GM18499 (cell line): Measurements from ENCODE around the gene ST8SIA4.
"Not testable (repeated sequence)": the region's sequence is repeated elsewhere in the genome, so short reads cannot be mapped to it uniquely, and the experiment has no call there.

Experiments used
- ATAC-seq: cut with Tn5 transposase; IDR thresholded peaks from one replicate; pipeline ENCODE4 v1.9.1; 2021; ENCODE audit warnings: moderate number of reproducible peaks; ENCODE audit not compliant: insufficient read depth, unreplicated experiment

ST8SIA4 gene

DNA sequence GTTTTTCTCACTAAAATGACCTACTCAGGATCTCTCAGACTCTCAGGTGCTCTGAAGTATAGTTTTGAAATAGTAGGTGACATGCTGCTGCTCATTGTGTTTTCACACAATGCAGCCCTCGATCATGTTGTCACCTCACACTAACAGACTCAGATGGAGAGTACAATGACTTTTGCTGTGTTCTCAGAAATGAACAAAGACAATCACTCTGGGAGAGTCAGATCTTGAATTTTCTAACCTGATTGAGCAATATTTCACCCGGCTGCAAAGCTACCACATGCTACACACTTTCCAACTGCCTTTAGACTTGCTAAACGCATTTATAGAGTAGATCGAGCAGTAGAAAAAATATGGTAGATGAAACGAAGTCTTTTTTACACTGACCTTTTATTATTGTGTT is 113.4 kb downstream of the ST8SIA4 start:
- ATAC-seq: no peak

- ATAC-seq: no peak
Observed at GRCh38 chr5:100788417-100788816, 114.7 kb downstream of the ST8SIA4 start.

DNA sequence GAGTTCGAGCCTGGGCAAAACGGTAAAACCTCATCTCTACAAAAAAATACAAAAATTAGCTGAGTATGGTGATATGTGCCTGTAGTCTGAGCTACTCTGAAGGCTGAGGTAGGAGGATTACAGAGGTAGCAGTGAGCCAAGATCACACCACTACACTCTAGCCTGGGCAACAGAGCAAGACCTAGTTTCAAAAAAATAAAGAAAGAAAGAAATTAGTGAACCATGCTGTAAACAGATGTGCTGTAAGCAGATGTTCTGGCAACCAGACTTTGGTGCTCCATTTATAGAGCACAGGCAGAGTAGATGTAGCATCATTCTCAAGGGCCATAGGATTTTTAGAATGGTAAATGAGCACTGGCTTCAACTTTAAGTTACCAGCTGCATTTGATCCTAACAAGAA is 115.4 kb downstream of the ST8SIA4 start:
- ATAC-seq: peak; percentile 88

GRCh38 chr5:100785536-100785935 is 117.5 kb downstream of the ST8SIA4 start:
- ATAC-seq: not testable (repeated sequence)

DNA sequence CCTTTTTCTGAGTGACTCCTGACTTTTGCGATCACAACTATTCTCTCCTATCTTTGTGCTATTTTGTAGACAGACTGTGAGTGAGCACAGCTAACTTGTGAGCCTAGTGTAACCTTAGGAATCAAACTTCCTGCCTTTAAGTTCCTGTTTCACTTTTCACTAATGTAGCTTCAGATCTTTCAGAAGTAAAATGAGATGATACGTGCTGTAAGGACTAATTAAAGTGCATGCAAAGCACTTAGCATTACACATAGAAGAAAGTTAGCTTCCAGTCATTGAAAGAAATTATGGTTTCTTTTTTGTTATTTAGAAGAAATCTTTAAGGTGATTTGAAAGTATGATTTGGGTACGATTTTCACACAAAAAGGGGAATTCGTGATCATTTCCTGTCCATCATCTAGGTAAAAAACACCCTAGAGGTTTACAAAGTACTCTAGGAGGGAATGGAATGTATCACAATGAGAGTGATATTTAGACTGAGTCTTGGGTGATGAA is 122.7 kb downstream of the ST8SIA4 start:
- ATAC-seq: peak; percentile 47

- no peak for ATAC-seq
Observed at GRCh38 chr5:100779669-100780375, 123.3 kb downstream of the ST8SIA4 start.

DNA sequence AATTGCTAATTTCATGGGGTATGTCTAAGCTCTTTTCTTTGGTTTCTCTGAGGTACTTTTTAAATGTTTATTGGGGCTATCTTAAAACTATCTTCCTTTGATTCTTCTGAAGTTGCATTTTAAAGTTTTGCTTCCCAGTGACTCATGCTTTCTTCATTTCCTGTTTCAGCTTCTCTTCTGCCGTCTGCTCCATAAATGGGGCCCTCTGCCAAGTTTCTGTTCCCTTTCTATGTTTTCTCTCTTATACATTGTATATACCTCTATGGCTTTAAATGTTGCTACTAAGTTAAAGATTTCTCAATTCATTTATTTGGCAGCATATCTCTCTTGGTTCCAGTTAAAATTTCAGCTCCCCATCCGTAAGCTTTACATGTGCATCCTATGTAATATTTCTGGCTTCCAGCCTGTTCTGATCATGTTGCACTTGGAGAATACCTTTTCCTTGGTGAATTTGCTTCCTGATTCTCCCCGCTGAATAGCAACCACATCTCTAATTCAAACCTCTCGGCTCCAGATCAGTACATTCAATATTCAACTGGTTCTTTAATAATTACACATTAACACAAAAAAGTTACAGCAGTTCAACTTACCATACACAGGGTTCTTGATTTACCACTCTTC is 125.3 kb downstream of the ST8SIA4 start:
- ATAC-seq: peak; percentile 88

DNA sequence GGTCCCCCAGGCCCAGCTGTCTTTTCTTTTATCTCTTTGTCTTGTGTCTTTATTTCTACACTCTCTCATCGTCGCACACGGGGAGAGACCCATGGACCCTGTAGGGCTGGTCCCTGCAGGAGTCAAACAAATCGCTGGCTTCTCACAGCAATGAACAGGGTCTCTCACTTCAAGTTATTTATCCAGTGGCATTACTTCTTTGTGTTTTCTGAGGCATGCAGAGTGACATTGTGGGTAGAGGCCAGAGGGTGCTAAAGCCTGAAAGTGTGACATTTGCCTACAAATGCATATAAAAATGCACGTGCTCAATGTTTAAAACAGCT is 127.6 kb downstream of the ST8SIA4 start:
- no peak for ATAC-seq

GRCh38 chr5:100772548-100772947 is 130.5 kb downstream of the ST8SIA4 start:
- ATAC-seq: no peak

DNA sequence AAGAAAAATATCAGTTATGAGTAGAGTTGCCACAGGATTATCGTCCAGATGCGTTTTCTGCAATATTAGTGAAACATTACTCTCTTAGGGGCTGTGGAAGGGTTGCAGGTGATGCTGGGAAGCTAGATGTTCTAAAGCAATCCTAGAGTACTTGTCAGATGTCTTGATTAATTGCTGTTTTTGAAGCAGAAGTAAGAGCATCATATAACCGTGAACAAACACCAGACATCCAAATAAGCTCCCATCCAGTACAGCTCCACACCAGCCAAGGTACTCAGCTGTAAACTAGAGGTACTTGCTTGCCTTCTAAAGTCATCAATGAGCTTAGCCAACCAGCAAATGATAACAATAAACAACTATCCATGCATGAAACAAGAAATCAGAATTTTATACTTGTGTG is 131.1 kb downstream of the ST8SIA4 start:
- ATAC-seq: no peak

DNA sequence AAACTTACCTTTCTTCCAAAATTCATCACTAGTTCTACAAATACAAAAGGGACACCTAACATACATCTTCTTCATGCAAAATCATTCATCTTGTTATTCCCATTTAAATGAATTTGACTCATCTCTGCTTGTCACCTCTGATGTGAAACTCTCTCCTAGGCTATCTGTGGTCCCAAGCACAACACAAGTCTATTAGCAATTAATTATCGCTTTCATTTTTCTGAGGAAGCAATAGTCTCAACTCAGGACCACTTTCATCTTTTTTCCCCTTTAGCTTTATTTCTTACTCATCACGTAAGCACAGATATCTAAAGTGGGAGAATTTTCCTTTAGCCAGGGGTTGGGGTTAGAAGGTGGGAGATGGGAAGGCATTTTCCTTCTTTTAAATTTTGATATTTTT is 131.9 kb downstream of the ST8SIA4 start:
- no peak for ATAC-seq

DNA sequence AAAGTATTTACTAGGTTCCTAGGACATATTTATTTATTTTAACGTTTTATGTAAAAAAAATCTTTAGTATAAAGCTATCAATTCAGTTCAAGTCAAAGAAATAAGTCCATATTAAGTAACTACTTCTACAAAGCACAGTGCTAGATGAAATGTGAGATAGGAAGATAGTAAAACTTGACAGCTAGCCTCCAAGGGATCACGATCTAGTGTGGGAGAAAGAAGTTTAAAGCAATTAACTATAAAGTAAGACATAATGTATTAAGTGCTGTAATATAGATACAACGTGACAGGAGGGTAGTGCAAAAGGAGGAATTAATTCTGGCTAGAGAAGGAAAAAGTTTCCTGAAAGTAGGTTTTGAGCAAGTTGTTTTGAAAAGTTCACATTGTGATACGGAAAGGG is 134.9 kb downstream of the ST8SIA4 start:
- no peak for ATAC-seq

GRCh38 chr5:100762995-100763394 is 140.1 kb downstream of the ST8SIA4 start:
- ATAC-seq: no peak

DNA sequence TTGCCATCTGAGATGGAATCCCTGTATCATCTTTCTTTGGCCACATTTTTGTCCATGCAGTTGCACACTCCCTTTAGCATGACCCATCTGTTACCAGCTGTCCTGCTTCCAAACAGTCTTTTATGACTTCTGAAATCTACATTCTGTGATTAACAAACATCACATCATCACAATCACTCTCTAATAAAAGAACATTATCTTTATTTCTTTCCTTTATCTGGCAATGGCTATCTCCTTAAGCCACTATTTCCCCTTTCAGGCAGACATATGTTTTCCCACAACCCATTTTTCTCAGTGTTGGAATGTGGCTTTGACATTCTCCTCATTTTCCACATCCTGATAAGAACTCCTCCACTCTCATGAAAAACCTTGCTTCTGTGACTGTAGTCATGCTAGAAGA is 141.0 kb downstream of the ST8SIA4 start:
- no peak for ATAC-seq

- ATAC-seq: no peak
Observed at GRCh38 chr5:100761192-100761591, 141.9 kb downstream of the ST8SIA4 start.

- ATAC-seq: no peak
Observed at GRCh38 chr5:100760688-100761087, 142.4 kb downstream of the ST8SIA4 start.

GRCh38 chr5:100758780-100759179 is 144.3 kb downstream of the ST8SIA4 start:
- no peak for ATAC-seq

GRCh38 chr5:100758306-100758705 is 144.8 kb downstream of the ST8SIA4 start:
- ATAC-seq: no peak

- no peak for ATAC-seq
Observed at GRCh38 chr5:100757618-100758017, 145.5 kb downstream of the ST8SIA4 start.
